ENCODE data around the gene POLD2. TPM values are rescaled to one million over a fixed set of nuclear protein-coding genes. Genes with fewer than 3 reads are reported as not detected.

POLD2 gene
- total and polyA plus RNA-seq, 2 of the 13 experiments (the other 11 are each of a cell fraction or from before 2014, with no cell fraction given) = 87.6 to 95.1 TPM

DNA sequence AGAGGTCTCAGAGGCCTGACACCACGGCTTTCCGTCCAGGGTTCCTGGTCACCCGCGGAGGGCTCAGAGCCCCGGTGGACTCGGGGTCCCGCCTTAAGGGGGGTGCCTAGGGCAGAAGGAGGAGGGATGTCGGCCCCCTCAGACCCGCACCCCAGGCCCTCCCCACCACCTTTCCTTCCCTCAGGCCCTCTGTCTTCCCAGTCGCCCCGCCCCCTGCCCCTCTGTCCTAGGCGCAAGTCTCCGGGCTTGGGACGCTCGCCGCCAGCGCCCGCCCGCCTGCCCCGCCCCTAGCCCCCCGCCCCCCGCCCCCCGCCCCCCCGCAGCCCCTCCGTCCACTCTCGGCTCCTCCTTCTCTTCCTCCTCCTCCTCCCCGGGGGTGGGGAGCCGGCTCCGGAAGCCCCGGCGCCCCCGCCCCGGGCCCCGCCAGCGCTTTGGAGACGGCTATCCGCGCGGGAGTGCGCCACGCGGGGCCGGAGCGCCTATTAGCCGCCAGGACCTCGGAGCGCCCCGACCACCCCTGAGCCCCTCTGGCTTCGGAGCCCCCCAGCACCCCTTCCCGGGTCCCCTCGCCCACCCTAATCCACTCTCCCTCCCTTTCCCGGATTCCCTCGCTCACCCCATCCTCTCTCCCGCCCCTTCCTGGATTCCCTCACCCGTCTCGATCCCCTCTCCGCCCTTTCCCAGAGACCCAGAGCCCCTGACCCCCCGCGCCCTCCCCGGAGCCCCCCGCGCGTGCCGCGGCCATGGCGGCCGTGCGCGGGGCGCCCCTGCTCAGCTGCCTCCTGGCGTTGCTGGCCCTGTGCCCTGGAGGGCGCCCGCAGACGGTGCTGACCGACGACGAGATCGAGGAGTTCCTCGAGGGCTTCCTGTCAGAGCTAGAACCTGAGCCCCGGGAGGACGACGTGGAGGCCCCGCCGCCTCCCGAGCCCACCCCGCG lies 19.2 kb downstream of the POLD2 start, which contains the start of gene AEBP1:
Gene AEBP1, plus strand, starts transcription at position 423 of the 937 bp plus-strand sequence. Its CDS starts 321 bp downstream, at position 744.
- no TSS peak for BruUV-seq (replicated peaks)
- WGBS (ENCODE audit: low lambda C conversion rate) = 64% methylated on average over 72 of the region's 87 CpGs
- no peak for TF ChIP-seq KAT2B (IDR thresholded peaks at IDR 0.05; ENCODE audit: borderline replicate concordance, low read depth, low read length)
- TF ChIP-seq, protein P1, sequence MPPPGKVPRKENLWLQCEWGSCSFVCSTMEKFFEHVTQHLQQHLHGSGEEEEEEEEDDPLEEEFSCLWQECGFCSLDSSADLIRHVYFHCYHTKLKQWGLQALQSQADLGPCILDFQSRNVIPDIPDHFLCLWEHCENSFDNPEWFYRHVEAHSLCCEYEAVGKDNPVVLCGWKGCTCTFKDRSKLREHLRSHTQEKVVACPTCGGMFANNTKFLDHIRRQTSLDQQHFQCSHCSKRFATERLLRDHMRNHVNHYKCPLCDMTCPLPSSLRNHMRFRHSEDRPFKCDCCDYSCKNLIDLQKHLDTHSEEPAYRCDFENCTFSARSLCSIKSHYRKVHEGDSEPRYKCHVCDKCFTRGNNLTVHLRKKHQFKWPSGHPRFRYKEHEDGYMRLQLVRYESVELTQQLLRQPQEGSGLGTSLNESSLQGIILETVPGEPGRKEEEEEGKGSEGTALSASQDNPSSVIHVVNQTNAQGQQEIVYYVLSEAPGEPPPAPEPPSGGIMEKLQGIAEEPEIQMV (CRISPR knock-in tag; IDR thresholded peaks at IDR 0.05; ENCODE audit: low read depth) = no peak
- TF ChIP-seq MAZ (IDR thresholded peaks at IDR 0.05; ENCODE audit: borderline replicate concordance, low read depth, low read length) = no peak
- TF ChIP-seq MAZ (CRISPR knock-in tag; IDR thresholded peaks at IDR 0.05; ENCODE audit: low read depth) = no peak
- no peak for TF ChIP-seq ZNF30 (CRISPR knock-in tag; IDR thresholded peaks at IDR 0.05)
- no peak for TF ChIP-seq ZNF746 (CRISPR knock-in tag; IDR thresholded peaks at IDR 0.05)
- no peak for TF ChIP-seq TFAP4 (IDR thresholded peaks at IDR 0.05; ENCODE audit: borderline replicate concordance, low read depth)
- TF ChIP-seq, protein P2, sequence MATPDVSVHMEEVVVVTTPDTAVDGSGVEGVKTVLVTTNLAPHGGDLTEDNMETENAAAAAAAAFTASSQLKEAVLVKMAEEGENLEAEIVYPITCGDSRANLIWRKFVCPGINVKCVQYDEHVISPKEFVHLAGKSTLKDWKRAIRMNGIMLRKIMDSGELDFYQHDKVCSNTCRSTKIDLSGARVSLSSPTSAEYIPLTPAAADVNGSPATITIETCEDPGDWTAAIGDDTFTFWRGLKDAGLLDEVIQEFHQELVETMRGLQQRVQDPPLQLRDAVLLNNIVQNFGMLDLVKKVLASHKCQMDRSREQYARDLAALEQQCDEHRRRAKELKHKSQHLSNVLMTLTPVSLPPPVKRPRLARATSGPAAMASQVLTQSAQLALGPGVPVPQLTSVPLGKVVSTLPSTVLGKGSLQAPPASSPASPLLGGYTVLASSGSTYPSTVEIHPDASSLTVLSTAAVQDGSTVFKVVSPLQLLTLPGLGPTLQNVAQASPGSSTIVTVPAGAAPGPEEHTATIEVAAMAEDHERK (CRISPR knock-in tag; IDR thresholded peaks at IDR 0.05; ENCODE audit: low read depth) = no peak
- no peak for TF ChIP-seq PRDM15 (CRISPR knock-in tag; IDR thresholded peaks at IDR 0.05)
- no peak for TF ChIP-seq FOXA3 (CRISPR knock-in tag; IDR thresholded peaks at IDR 0.05)
- TF ChIP-seq REPIN1 (CRISPR knock-in tag; IDR thresholded peaks at IDR 0.05; ENCODE audit: borderline replicate concordance, low read depth) = no peak
- no peak for TF ChIP-seq ZSCAN22 (CRISPR knock-in tag; IDR thresholded peaks at IDR 0.05)
- TF ChIP-seq, protein P3, sequence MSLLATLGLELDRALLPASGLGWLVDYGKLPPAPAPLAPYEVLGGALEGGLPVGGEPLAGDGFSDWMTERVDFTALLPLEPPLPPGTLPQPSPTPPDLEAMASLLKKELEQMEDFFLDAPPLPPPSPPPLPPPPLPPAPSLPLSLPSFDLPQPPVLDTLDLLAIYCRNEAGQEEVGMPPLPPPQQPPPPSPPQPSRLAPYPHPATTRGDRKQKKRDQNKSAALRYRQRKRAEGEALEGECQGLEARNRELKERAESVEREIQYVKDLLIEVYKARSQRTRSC (CRISPR knock-in tag; IDR thresholded peaks at IDR 0.05; ENCODE audit: low read depth) = no peak
- no peak for TF ChIP-seq ARNT (IDR thresholded peaks at IDR 0.05)
- no peak for TF ChIP-seq IKZF4 (CRISPR knock-in tag; IDR thresholded peaks at IDR 0.05; ENCODE audit: borderline replicate concordance, low read depth, not compliant biosample characterization)

More for the DNA sequence above, 19.2 kb downstream of the POLD2 start, which contains the start of gene AEBP1:
- H3K9ac ChIP-seq (ENCODE audit: insufficient read depth, low read depth, low read length) = no peak within 1 kb of the TSS
- no peaks in the 10 kb centered on the region for H3K79me2 ChIP-seq (ENCODE audit: insufficient read depth, low read length)
- H3K4me1 ChIP-seq (ENCODE audit: insufficient read depth, low read length) = peaks cover 39% of the 10 kb centered on the region
- H3K9me3 ChIP-seq (ENCODE audit: low read length) = no peaks in the 10 kb centered on the region
- ChIA-PET POLR2A (no interaction called here), CTCF (ENCODE audit: low intra/inter-chr PET ratio, low total read pairs) (no interaction called here)
- intact Hi-C loops (cut with micrococcal nuclease; ENCODE audit: unreplicated experiment) (no loop called here), in situ Hi-C loops (cut with HindIII; ENCODE audit: extremely low pct_ligation_motif_present, low pct_unique_long_range_greater_than_20kb) (no loop called here)
- FAIRE-seq (no peak), ATAC-seq (no peak), DNase-seq (ENCODE audit: low spot score) (no peak)
- H3K27me3 ChIP-seq (ENCODE audit: control insufficient read depth in 1 of 2, insufficient read depth in 2 of 2, low read length in 2 of 2) = peaks cover 10 to 45% of the 10 kb centered on the region in 2 experiments; a peak in 4 of 5 replicates
- H4K20me1 ChIP-seq (ENCODE audit: insufficient read depth, low read length) = no peaks in the 10 kb centered on the region
- no peaks in the 10 kb centered on the region for H3K36me3 ChIP-seq (replicated peaks in 1 of 2; ENCODE audit: control insufficient read depth in 1 of 2, insufficient read depth in 2 of 2, low read length in 2 of 2)
- H2AFZ ChIP-seq (ENCODE audit: low read length) = no peak within 1 kb of the TSS
- no peak within 1 kb of the TSS for H3K4me2 ChIP-seq (ENCODE audit: low read depth, low read length)
- H3K4me3 ChIP-seq (replicated peaks in 1 of 3; ENCODE audit: insufficient read depth in 1 of 3, low read depth in 2 of 3, low read length in 3 of 3) = no peak within 1 kb of the TSS
- H3K27ac ChIP-seq (ENCODE audit: extremely low read length, insufficient read depth, low read length) = no peak within 1 kb of the TSS
